ENCODE data around the gene DCLRE1A. TPM values are rescaled to one million over a fixed set of nuclear protein-coding genes. Genes with fewer than 3 reads are reported as not detected.
"Not testable (repeated sequence)": the region's sequence is repeated elsewhere in the genome, so short reads cannot be mapped to it uniquely, and the experiment has no call there.

DCLRE1A gene
- polyA plus RNA-seq, 1 donor from 2014 or later: 11.6 TPM

DNA sequence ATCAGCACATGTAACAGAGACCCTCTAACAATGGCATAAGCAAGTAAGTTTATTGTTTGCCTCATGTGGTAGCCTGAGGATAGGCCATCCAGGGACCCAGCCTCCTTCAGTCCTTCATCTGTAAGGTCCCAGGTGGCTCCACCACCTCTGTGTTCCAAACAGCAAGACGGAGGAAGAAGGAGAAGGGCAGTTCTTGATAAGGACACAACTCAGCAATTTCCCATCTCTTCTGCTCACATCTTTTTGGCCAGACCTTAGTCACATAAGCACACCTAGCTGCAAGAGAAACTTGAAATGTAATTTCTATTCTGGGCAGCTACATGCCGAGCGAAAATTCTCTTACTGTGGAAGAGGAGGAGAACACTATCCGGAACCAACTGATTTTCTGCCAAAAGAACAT is 33.9 kb downstream of the DCLRE1A start:
- H3K4me2 ChIP-seq (ENCODE audit: low read length): no peak overlapping the region
- H3K36me3 ChIP-seq (ENCODE audit: insufficient read depth, low read length): no peaks in the 10 kb centered on the region
- no peaks in the 10 kb centered on the region for H3F3A ChIP-seq (ENCODE audit: insufficient read depth, low read length, poor library complexity, severe bottlenecking)
- H3K27ac ChIP-seq (ENCODE audit: low read length): no peak overlapping the region
- no peaks in the 10 kb centered on the region for H3K9me3 ChIP-seq (ENCODE audit: low read length)
- no peaks in the 10 kb centered on the region for H4K20me1 ChIP-seq (ENCODE audit: insufficient read depth)
- TF ChIP-seq EZH2 (IDR thresholded peaks at IDR 0.05; ENCODE audit: borderline replicate concordance, insufficient read depth, low read length, poor library complexity, severe bottlenecking) (no peak), POLR2AphosphoS5 (IDR thresholded peaks at IDR 0.05) (no peak), RAD21 (conservative IDR thresholded peaks at IDR 0.05) (no peak), SMC3 (conservative IDR thresholded peaks at IDR 0.05; ENCODE audit: poor library complexity) (no peak), EP300 (conservative IDR thresholded peaks at IDR 0.05; ENCODE audit: poor library complexity, severe bottlenecking) (no peak), MXI1 (conservative IDR thresholded peaks at IDR 0.05; ENCODE audit: poor library complexity, severe bottlenecking) (no peak), TAF1 (IDR thresholded peaks at IDR 0.05; ENCODE audit: low read depth) (no peak)
- TF ChIP-seq, protein P1, sequence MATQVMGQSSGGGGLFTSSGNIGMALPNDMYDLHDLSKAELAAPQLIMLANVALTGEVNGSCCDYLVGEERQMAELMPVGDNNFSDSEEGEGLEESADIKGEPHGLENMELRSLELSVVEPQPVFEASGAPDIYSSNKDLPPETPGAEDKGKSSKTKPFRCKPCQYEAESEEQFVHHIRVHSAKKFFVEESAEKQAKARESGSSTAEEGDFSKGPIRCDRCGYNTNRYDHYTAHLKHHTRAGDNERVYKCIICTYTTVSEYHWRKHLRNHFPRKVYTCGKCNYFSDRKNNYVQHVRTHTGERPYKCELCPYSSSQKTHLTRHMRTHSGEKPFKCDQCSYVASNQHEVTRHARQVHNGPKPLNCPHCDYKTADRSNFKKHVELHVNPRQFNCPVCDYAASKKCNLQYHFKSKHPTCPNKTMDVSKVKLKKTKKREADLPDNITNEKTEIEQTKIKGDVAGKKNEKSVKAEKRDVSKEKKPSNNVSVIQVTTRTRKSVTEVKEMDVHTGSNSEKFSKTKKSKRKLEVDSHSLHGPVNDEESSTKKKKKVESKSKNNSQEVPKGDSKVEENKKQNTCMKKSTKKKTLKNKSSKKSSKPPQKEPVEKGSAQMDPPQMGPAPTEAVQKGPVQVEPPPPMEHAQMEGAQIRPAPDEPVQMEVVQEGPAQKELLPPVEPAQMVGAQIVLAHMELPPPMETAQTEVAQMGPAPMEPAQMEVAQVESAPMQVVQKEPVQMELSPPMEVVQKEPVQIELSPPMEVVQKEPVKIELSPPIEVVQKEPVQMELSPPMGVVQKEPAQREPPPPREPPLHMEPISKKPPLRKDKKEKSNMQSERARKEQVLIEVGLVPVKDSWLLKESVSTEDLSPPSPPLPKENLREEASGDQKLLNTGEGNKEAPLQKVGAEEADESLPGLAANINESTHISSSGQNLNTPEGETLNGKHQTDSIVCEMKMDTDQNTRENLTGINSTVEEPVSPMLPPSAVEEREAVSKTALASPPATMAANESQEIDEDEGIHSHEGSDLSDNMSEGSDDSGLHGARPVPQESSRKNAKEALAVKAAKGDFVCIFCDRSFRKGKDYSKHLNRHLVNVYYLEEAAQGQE (IDR thresholded peaks at IDR 0.05; ENCODE audit: borderline replicate concordance): no peak
- TF ChIP-seq, protein P2, sequence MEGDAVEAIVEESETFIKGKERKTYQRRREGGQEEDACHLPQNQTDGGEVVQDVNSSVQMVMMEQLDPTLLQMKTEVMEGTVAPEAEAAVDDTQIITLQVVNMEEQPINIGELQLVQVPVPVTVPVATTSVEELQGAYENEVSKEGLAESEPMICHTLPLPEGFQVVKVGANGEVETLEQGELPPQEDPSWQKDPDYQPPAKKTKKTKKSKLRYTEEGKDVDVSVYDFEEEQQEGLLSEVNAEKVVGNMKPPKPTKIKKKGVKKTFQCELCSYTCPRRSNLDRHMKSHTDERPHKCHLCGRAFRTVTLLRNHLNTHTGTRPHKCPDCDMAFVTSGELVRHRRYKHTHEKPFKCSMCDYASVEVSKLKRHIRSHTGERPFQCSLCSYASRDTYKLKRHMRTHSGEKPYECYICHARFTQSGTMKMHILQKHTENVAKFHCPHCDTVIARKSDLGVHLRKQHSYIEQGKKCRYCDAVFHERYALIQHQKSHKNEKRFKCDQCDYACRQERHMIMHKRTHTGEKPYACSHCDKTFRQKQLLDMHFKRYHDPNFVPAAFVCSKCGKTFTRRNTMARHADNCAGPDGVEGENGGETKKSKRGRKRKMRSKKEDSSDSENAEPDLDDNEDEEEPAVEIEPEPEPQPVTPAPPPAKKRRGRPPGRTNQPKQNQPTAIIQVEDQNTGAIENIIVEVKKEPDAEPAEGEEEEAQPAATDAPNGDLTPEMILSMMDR (IDR thresholded peaks at IDR 0.05; ENCODE audit: poor library complexity, severe bottlenecking): no peak
- no peaks in the 10 kb centered on the region for H3K27me3 ChIP-seq (ENCODE audit: insufficient read depth, low read depth, low read length)
- H3K9me2 ChIP-seq (ENCODE audit: insufficient read depth, low read length): no peaks in the 10 kb centered on the region
- H3K9ac ChIP-seq (ENCODE audit: low read length): no peak overlapping the region
- no peaks in the 10 kb centered on the region for H3K79me2 ChIP-seq (replicated peaks; ENCODE audit: insufficient read depth, low read length)
- no peak overlapping the region for H2AFZ ChIP-seq (ENCODE audit: low read depth, low read length)
- no peak overlapping the region for H3K4me3 ChIP-seq (ENCODE audit: low read length)

DNA sequence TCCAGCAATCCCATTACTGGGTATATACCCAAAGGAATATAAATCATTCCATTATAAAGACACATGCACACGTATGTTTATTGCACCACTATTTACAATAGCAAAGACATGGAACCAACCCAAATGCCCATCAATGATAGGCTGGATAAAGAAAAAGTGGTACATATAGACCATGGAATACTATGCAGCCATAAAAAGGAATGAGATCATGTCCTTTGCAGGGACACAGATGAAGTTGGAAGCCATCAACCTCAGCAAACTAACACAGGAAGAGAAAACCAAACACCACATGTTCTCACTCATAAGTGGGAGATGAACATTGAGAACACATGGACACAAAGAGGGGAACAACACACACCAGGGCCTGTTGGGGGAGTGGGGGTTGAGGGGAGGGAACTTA is 39.2 kb downstream of the DCLRE1A start:
- not testable (repeated sequence) for H3K27ac ChIP-seq (ENCODE audit: low read length); H3K27me3 ChIP-seq (ENCODE audit: insufficient read depth, low read depth, low read length); H3K36me3 ChIP-seq (ENCODE audit: insufficient read depth, low read length); H3K9me3 ChIP-seq (ENCODE audit: low read length); H3F3A ChIP-seq (ENCODE audit: insufficient read depth, low read length, poor library complexity, severe bottlenecking); H4K20me1 ChIP-seq (ENCODE audit: insufficient read depth); H3K79me2 ChIP-seq (replicated peaks; ENCODE audit: insufficient read depth, low read length); H3K9ac ChIP-seq (ENCODE audit: low read length); H2AFZ ChIP-seq (ENCODE audit: low read depth, low read length); H3K9me2 ChIP-seq (ENCODE audit: insufficient read depth, low read length); H3K4me2 ChIP-seq (ENCODE audit: low read length); H3K4me3 ChIP-seq (ENCODE audit: low read length)

DNA sequence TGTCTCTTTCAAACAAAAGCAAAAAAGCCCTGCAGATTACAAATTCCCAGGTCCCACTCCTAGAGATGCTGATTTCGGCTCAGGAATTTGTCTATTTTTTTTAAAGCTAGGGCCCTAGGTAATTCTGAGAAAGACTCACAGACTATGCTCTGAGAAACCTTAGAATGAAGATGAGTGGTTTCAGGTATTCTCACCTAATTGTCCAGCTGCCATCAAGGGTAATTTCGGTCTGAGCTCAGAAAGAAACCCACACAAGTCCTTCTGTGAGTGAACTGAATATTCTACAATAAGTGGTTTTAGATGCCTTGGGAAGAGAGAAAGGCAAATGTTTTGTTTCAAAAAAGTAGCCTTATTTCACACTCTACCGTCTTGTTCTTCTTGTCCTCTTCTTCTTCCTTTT is 45.7 kb downstream of the DCLRE1A start:
- H3K4me3 ChIP-seq (ENCODE audit: low read length): no peak overlapping the region
- no peak overlapping the region for H2AFZ ChIP-seq (ENCODE audit: low read depth, low read length)
- H3K27ac ChIP-seq (ENCODE audit: low read length): no peak overlapping the region
- H3K9me3 ChIP-seq (ENCODE audit: low read length): no peaks in the 10 kb centered on the region
- no peaks in the 10 kb centered on the region for H3K36me3 ChIP-seq (ENCODE audit: insufficient read depth, low read length)
- H4K20me1 ChIP-seq (ENCODE audit: insufficient read depth): no peaks in the 10 kb centered on the region
- no peaks in the 10 kb centered on the region for H3K27me3 ChIP-seq (ENCODE audit: insufficient read depth, low read depth, low read length)
- TF ChIP-seq EP300 (conservative IDR thresholded peaks at IDR 0.05; ENCODE audit: poor library complexity, severe bottlenecking): no peak
- TF ChIP-seq, protein P1 (IDR thresholded peaks at IDR 0.05; ENCODE audit: borderline replicate concordance): no peak
- TF ChIP-seq POLR2AphosphoS5 (IDR thresholded peaks at IDR 0.05): no peak
- TF ChIP-seq, protein P2 (IDR thresholded peaks at IDR 0.05; ENCODE audit: poor library complexity, severe bottlenecking): no peak
- no peak for TF ChIP-seq SMC3 (conservative IDR thresholded peaks at IDR 0.05; ENCODE audit: poor library complexity)
- no peak for TF ChIP-seq RAD21 (conservative IDR thresholded peaks at IDR 0.05)
- no peak for TF ChIP-seq EZH2 (IDR thresholded peaks at IDR 0.05; ENCODE audit: borderline replicate concordance, insufficient read depth, low read length, poor library complexity, severe bottlenecking)
- no peak for TF ChIP-seq MXI1 (conservative IDR thresholded peaks at IDR 0.05; ENCODE audit: poor library complexity, severe bottlenecking)
- no peak for TF ChIP-seq TAF1 (IDR thresholded peaks at IDR 0.05; ENCODE audit: low read depth)
- H3K9me2 ChIP-seq (ENCODE audit: insufficient read depth, low read length): no peaks in the 10 kb centered on the region
- H3K79me2 ChIP-seq (replicated peaks; ENCODE audit: insufficient read depth, low read length): no peaks in the 10 kb centered on the region
- no peaks in the 10 kb centered on the region for H3F3A ChIP-seq (ENCODE audit: insufficient read depth, low read length, poor library complexity, severe bottlenecking)
- no peak overlapping the region for H3K9ac ChIP-seq (ENCODE audit: low read length)
- H3K4me2 ChIP-seq (ENCODE audit: low read length): no peak overlapping the region

Measured in neural cell (in vitro differentiated cells).